Vagina (tissue), 2 donors: ENCODE results near the gene CDKN1B.

Experiments used
- POLR2A ChIP-seq, 2 donors: fragments of 450-650 bp; IDR thresholded peaks; one replicate each; pipeline ENCODE4 v1.6.1; 2017; ENCODE audit warnings: antibody characterized with exemption in 2 of 2, mild to moderate bottlenecking in 2 of 2, moderate library complexity in 2 of 2
- POLR2AphosphoS5 ChIP-seq, 2 donors: sonication (generic); formaldehyde crosslinking; IDR thresholded peaks; one replicate each; pipeline ENCODE4 v1.9.0; 2017; ENCODE audit warnings: antibody characterized with exemption in 2 of 2, mild to moderate bottlenecking in 2 of 2, low read depth in 1 of 2; ENCODE audit not compliant: insufficient read depth in 1 of 2
- TF ChIP-seq, protein P1 (sequence below), 3 experiments: fragments of 450-650 bp in 2 of 3; fragments of 200-600 bp in 1 of 3; sonication (generic) in 1 of 3; IDR thresholded peaks; one replicate each; pipeline ENCODE4 v1.5.1; 2017 to 2019; ENCODE audit warnings: antibody characterized with exemption in 3 of 3, mild to moderate bottlenecking in 2 of 3, moderate library complexity in 2 of 3

DNA sequence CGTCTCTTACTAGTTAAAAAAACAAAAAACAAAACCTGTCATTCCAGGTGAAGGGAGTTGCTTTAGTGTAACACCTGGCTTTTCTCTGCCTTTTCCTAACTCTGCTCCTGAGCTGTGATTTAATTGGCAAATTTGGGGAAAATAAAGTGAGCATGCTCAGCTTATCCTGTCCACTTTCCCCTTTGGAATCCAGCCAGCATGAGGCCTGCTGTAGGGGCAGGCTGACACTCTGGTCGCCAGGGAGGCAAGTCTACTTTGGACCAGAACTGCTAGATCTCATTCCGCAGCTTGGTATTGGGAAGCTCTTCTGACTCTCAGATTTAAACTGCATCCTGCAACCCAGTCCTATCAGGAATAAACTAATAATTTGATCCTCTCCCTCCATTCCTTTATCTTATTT lies 30.1 kb downstream of the CDKN1B start:
- TF ChIP-seq, protein P1, sequence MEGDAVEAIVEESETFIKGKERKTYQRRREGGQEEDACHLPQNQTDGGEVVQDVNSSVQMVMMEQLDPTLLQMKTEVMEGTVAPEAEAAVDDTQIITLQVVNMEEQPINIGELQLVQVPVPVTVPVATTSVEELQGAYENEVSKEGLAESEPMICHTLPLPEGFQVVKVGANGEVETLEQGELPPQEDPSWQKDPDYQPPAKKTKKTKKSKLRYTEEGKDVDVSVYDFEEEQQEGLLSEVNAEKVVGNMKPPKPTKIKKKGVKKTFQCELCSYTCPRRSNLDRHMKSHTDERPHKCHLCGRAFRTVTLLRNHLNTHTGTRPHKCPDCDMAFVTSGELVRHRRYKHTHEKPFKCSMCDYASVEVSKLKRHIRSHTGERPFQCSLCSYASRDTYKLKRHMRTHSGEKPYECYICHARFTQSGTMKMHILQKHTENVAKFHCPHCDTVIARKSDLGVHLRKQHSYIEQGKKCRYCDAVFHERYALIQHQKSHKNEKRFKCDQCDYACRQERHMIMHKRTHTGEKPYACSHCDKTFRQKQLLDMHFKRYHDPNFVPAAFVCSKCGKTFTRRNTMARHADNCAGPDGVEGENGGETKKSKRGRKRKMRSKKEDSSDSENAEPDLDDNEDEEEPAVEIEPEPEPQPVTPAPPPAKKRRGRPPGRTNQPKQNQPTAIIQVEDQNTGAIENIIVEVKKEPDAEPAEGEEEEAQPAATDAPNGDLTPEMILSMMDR (IDR thresholded peaks at IDR 0.05), result no peak
- TF ChIP-seq POLR2AphosphoS5 (IDR thresholded peaks at IDR 0.05; ENCODE audit: insufficient read depth in 1 of 2, low read depth in 1 of 2), result no peak
- TF ChIP-seq POLR2A (IDR thresholded peaks at IDR 0.05), result no peak
